Ovary (tissue), 9 donors: ENCODE measurements around the gene ACTL7B. TPM values are rescaled to one million over a fixed set of nuclear protein-coding genes. Genes with fewer than 3 reads are reported as not detected.
"Not testable (repeated sequence)": the region's sequence is repeated elsewhere in the genome, so short reads cannot be mapped to it uniquely, and the experiment has no call there.

ENCODE experiments used
- DNase-seq, 5 donors: peaks; one replicate each; pipeline ENCODE4 v3.0.0-alpha.2; 2019 to 2020
- H3K27ac ChIP-seq, 2 donors: fragments of 200-600 bp; one replicate each; pipeline versions ENCODE4 v1.5.1 to v1.8.0; 2019 to 2022
- H3K27me3 ChIP-seq: fragments of 200-600 bp; one replicate; pipeline ENCODE4 v1.8.0; 2022
- H3K36me3 ChIP-seq: fragments of 200-600 bp; sonication (generic); one replicate; pipeline ENCODE4 v1.5.1; 2019
- H3K4me1 ChIP-seq: one replicate; pipeline ENCODE4 v1.8.1; 2013; ENCODE audit warnings: mild to moderate bottlenecking, moderate library complexity; ENCODE audit not compliant: insufficient read depth
- H3K4me3 ChIP-seq: fragments of 200-600 bp; sonication (generic); one replicate; pipeline ENCODE4 v1.5.1; 2017
- H3K9me3 ChIP-seq, 2 donors: fragments of 200-600 bp in 1 of 2; sonication (generic) in 1 of 2; one replicate each; pipeline versions ENCODE4 v1.5.1 to v1.8.1; 2013 to 2019; ENCODE audit warnings: mild to moderate bottlenecking in 1 of 2, moderate library complexity in 1 of 2
- EP300 ChIP-seq: sonication (generic); formaldehyde crosslinking; IDR thresholded peaks from one replicate; pipeline ENCODE4 v1.6.1; 2017; ENCODE audit warnings: antibody characterized with exemption
- POLR2A ChIP-seq: fragments of 450-650 bp; IDR thresholded peaks from one replicate; pipeline ENCODE4 v1.6.1; 2017; ENCODE audit warnings: antibody characterized with exemption, mild to moderate bottlenecking, moderate library complexity
- WGBS, 3 donors: extraction: QIAGEN DNeasy Blood & Tissue Kit in 1 of 3; methylation state at CpG; one replicate each; pipeline versions ENCODE4 v1.1.5 to v1.1.7; 2013 to 2017; 5-methylcytosine and 5-hydroxymethylcytosine counted together
- intact Hi-C, 4 donors: fragments of 100-400 bp; cut with DNase I; formaldehyde crosslinking; loops; one replicate each; pipeline versions ENCODE4 v1.11.0 to v1.15.1; 2022 to 2023
- polyA plus RNA-seq, 2 donors: library from polyadenylated mRNA; stranded (reverse); fragments of 200-250 nt in 1 of 2; fragments of 350-450 nt in 1 of 2; fragmentation: Illumina TruSeq in 1 of 2; extraction: RNeasy Lipid Tissue Mini Kit (QIAGEN cat#74804) in 1 of 2; gene quantifications; one replicate each; pipeline ENCODE4 v1.2.3, GENCODE V29; 2013 to 2014
- total RNA-seq, 7 donors: library from RNA; depleted of rRNA in 2 of 7; stranded (reverse); fragments of >200 nt in 2 of 7; fragmentation: NEBNext Ultra II Directional in 3 of 7; extraction: Animal tissue kit (Norgen Biotek cat#: 25700) in 3 of 7; gene quantifications; one replicate each; pipeline versions ENCODE4 v1.1.0 to v1.2.4, GENCODE V29; 2016 to 2023
- TF ChIP-seq, protein P1 (sequence below), 3 donors: fragments of 450-650 bp in 2 of 3; fragments of 200-600 bp in 1 of 3; IDR thresholded peaks; one replicate each; pipeline versions ENCODE4 v1.5.1 to v1.8.0; 2016 to 2022; ENCODE audit warnings: antibody characterized with exemption in 3 of 3, mild to moderate bottlenecking in 1 of 3
- donor health status: DM: no; HTN: no; CAD: no; lungs with moderate emphysema.
- donor health status: DM: no; HTN: no; CAD: no.
- donor health status: Bipolar disorder and iron deficiency.
- donor health status: DM: yes; HTN: yes; CAD: no.
- donor health status: DM: no; HTN: no; CAD: no.
- donor health status: DM: yes; HTN: yes; CAD: no.

ACTL7B gene
- total and polyA plus RNA-seq, 9 donors = 0.10 to 0.17 (median 0.15) TPM; not detected in 6

DNA sequence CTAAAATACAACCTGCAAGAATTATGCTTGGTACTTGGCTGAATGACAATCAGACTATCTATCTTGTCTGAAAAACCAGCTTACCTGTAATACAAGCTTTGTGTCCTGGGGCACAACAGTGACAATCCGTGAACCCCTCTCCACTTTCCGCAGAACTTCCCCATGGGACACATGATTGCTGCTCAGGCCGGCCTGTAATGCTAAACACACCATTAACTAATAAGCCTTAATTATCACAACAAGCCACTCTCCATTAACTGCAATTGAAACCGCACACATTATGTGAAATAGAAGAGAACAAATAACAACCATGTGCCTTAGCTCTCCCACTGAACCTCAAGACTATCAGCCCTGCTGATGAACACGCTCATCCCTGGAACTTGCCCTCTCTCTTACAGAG is 44.4 kb upstream of the ACTL7B start:
- no peaks in the 10 kb centered on the region for H3K36me3 ChIP-seq
- intact Hi-C loops = no loop called here

DNA sequence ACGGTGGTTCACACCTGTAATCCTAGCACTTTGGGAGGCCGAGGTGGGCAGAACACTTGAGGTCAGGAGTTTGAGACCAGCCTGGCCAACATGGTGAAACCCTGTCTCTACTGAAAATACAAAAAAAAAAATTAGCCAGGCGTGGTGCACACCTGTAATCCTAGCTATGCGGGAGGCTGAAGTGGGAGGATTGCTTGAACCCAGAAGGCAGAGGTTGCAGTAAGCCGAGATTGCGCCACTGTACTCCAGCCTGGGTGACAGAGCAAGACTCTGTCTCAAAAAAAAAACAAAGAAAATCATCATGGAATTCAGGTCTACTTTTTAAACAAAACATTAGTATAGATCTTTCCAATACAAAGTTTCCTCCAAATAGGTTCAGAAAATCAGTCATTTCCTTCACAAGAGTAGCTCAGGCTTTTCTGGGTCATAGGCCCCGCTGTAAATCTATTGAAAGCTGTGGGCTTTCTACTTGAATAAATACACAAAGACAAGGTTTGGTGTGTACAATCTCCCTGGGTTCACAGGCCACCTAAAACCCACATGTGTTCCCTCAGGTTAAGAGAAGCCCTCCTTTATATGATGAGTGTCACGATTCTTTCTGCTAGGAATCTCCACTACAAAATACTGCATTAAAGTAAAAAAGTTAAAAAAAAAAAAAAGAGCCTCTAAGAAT is 43.4 kb upstream of the ACTL7B start:
- not testable (repeated sequence) for DNase-seq, H3K9me3 ChIP-seq, H3K27ac ChIP-seq, H3K36me3 ChIP-seq, H3K4me1 ChIP-seq, H3K4me3 ChIP-seq, H3K27me3 ChIP-seq
- intact Hi-C loops = loop anchor here in 2 of 4 donors (10.0 kb wide), 2 partner anchors 416 to 426 kb away; partner anchors contain the start of gene EPB41L4B (in 1 of the 2)
- 93 to 95% (median 93%) methylated on average over 8 of the region's 8 CpGs for WGBS, 3 donors

More for the DNA sequence above, 44.4 kb upstream of the ACTL7B start:
- no peaks in the 10 kb centered on the region for H3K4me1 ChIP-seq
- WGBS, 3 donors = 84 to 93% (median 92%) methylated on average over 5 of the region's 5 CpGs
- no peaks in the 10 kb centered on the region for H3K9me3 ChIP-seq
- TF ChIP-seq EP300 (no peak), POLR2A (no peak)
- TF ChIP-seq, protein P1, sequence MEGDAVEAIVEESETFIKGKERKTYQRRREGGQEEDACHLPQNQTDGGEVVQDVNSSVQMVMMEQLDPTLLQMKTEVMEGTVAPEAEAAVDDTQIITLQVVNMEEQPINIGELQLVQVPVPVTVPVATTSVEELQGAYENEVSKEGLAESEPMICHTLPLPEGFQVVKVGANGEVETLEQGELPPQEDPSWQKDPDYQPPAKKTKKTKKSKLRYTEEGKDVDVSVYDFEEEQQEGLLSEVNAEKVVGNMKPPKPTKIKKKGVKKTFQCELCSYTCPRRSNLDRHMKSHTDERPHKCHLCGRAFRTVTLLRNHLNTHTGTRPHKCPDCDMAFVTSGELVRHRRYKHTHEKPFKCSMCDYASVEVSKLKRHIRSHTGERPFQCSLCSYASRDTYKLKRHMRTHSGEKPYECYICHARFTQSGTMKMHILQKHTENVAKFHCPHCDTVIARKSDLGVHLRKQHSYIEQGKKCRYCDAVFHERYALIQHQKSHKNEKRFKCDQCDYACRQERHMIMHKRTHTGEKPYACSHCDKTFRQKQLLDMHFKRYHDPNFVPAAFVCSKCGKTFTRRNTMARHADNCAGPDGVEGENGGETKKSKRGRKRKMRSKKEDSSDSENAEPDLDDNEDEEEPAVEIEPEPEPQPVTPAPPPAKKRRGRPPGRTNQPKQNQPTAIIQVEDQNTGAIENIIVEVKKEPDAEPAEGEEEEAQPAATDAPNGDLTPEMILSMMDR (IDR thresholded peaks at IDR 0.05) = no peak
- no peak overlapping the region for H3K4me3 ChIP-seq
- no peaks in the 10 kb centered on the region for H3K27me3 ChIP-seq
- no peak for DNase-seq
- no peak overlapping the region for H3K27ac ChIP-seq

DNA sequence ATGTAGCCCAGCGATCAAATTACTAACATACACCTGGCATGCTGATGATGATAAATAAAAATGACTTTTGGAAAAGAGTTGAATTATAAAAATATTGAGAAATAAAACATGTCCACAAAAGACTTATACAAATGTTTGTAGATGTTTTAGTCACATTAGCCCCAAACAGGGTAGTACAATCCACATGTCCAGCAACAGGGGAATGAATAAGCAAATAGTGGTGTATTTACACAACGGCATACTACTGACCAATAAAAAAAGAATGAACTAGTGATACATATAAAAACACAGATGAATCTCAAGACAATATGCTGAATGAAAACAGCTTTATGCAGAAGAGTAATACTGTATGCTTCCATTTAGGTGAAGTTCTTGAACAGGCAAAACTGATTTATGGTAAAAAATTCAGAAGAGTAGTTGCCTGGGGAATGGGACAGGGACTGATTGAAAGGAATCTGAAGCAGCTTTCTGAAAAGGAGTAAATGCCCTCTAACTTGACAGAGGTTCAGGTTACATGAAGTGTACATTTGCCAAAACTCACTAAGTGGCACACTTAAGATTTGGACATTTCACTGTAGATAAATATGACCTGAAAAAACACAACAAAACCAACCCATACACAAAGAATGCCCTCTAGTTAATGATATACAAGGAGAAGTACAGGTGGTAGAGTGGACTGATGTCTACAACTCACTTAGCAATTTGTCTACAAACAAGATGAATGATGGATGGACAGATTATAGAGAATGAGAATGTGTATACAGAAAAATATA is 41.7 kb upstream of the ACTL7B start:
- WGBS, 3 donors = 92 to 94% (median 94%) methylated on average over 2 of the region's 2 CpGs
- H3K9me3 ChIP-seq = no peaks in the 10 kb centered on the region
- H3K27me3 ChIP-seq = no peaks in the 10 kb centered on the region
- TF ChIP-seq EP300 (no peak), POLR2A (no peak)
- TF ChIP-seq, protein P1 (IDR thresholded peaks at IDR 0.05) = no peak
- intact Hi-C loops = loop anchor here in 2 of 4 donors (10.0 kb wide), 2 partner anchors 417 to 427 kb away; partner anchors contain the start of gene EPB41L4B (in 1 of the 2)
- no peak overlapping the region for H3K4me3 ChIP-seq
- H3K36me3 ChIP-seq = no peaks in the 10 kb centered on the region
- no peak overlapping the region for H3K27ac ChIP-seq
- no peaks in the 10 kb centered on the region for H3K4me1 ChIP-seq
- no peak for DNase-seq

DNA sequence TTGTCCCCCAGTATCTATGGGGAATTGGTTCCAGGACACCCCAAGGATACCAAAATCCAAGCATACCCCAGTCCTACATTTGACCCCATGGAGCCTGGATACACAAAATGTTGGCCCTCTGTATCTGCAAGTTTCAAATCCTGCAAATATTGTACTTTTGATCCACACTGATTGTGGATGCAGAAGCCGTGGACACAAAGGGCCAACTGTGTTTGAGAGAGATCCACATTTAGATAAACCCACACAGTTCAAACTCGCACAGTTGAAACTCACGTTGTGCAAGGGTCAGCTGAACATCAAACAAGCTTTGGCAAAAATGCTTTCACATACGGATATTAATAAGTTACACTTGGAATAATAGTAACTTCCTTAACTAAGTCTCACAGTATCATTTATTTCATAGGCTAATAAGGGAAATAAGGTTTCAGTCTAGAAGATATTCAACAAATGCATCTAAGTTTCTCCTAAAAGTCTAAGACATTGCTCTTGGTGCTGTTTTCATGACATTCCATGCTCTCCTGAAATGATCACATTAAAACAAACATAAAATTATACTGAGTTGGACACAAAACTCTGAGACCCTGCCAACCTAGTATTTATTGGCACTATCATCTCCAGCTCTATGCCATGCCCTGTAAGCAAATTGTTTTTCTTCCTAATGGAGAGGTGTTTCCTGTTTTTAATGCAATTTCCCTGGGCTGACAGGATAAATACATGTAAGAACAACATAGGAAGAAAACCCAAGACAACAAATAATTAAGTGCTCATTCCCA is 38.6 kb upstream of the ACTL7B start:
- H3K36me3 ChIP-seq = no peaks in the 10 kb centered on the region

More for the DNA sequence above, 38.6 kb upstream of the ACTL7B start:
- H3K9me3 ChIP-seq = no peaks in the 10 kb centered on the region
- 91 to 92% (median 91%) methylated on average over 4 of the region's 4 CpGs for WGBS, 3 donors
- DNase-seq = no peak
- TF ChIP-seq, protein P1 (IDR thresholded peaks at IDR 0.05) = no peak
- TF ChIP-seq EP300 = no peak
- TF ChIP-seq POLR2A = no peak
- H3K27ac ChIP-seq = no peak overlapping the region
- intact Hi-C loops = loop anchor here in 2 of 4 donors (10.0 kb wide), 2 partner anchors 420 to 430 kb away; partner anchors contain the start of gene EPB41L4B (in 1 of the 2)
- no peaks in the 10 kb centered on the region for H3K4me1 ChIP-seq
- no peaks in the 10 kb centered on the region for H3K27me3 ChIP-seq
- H3K4me3 ChIP-seq = no peak overlapping the region
